GM18520 (cell line): ENCODE results near the gene TPP2.

ENCODE experiments used
- ATAC-seq: cut with Tn5 transposase; IDR thresholded peaks from one replicate; pipeline ENCODE4 v1.9.1; 2021; ENCODE audit not compliant: unreplicated experiment

Gene TPP2

DNA sequence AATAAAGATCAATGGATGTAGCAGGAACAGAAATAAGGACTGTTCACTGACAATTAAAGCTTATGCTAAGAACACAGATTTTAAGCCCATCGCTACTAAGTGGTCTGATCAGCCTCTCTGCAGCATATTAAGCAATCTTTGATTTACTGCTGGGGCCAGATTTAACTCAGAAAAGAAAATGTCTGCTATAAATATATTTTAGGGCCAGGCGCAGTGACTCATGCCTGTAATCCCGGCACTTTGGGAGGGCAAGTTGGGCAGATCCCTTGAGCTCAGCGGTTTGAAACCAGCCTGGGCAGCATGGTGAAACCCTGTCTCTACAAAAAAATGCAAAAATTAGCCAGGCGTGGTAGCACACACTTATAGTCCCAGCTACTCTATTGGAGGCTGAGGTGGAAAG lies 55.1 kb downstream of the TPP2 start:
- ATAC-seq, result no peak

DNA sequence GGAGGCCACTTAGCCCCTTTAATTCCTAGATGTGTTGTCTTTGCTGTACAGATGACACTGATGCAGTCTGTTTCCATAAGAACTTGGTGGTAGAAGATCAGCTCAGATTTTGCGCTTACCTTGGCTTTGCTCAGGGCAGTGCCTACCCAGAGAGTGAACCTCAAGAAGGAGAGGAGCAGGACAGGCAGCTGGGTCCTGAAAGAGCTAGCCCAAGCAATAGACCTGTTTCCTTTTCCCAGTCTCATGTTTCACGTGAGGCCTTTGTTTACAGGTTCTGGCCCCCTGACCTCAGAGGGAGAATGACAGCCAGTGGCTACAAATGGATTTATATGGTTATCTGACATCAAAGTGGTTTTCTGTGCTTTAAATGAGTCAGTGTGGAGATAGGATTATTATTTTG lies 58.0 kb downstream of the TPP2 start:
- ATAC-seq, result no peak

DNA sequence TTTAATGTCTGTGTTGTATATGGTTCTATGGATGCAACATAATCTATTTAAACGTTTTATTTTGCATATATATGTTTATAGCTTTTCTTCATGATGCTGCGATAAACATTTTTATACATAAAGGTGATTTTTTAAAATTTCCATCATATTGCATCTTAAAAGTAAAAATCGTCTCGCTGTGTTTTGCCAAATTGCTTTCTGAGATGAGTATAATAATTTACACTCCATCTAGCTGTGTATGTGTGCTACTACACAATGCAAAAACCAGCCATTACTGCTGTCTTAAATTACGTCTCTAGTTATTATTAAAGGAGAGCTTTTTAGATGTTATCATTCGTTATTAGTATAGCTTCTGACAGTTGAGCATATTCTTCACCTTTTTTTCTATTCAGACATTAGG lies 60.8 kb downstream of the TPP2 start:
- ATAC-seq, result no peak

DNA sequence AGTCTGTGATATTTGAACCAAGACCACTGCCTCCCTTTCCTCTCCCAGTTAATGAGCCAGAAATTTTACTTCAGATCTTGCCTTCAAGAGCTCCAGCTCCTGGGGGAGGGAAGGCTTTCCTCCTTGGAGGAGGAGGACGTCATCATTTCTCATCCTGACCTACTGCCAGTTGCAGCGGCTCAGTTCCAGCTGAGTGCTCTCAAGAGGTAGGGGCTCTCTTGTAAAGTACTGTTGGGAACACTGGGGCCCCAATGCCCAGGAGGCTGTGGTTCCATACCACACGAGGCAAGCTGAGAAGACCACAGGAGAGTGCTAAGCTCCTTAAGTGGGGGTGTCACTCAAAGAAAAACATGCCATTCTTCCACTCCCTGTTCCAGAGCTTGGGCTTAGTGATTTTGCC lies 61.9 kb downstream of the TPP2 start:
- no peak for ATAC-seq

DNA sequence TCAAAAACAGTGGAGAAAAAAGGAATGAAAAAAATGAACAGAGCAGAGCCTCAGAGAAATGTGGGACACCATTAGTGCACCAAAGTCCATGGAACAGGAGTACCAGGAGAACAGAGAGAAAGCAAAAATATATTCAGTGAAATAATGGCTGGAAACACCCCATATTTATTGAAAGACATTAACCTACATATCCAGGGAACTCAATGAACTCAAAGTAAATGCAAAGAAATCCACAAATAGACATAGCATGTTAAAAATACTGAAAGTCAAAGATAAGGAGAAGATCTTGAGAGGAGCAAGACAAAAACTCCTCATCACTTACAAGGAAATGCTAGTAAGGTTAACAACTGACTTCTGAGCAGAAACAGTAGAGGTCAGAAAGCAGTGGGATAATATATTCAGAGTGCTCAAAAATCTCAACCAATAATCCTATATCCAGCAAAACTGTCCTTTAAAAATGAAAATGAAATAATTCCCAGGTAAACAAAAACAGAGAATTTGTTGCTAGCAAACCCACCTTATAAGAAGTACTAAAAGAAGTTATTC lies 62.5 kb downstream of the TPP2 start:
- no peak for ATAC-seq

DNA sequence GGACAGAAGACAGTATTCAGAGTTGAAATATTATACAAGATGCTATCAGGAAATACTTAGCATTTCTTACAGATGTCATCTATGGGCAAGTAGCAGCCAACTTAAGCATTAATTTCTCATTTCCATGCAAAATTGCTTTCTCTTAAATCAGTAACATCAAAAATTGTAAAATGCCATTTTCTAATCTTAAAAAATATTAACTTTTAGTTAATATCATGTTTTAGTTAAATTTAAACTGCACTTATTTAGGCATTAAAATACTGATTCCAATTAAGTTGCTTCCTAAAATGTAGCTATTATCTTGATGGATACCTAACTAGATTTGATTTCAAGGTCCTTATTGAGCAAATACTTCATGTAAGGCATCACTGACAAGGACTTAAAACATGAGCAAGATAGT lies 70.2 kb downstream of the TPP2 start:
- no peak for ATAC-seq

DNA sequence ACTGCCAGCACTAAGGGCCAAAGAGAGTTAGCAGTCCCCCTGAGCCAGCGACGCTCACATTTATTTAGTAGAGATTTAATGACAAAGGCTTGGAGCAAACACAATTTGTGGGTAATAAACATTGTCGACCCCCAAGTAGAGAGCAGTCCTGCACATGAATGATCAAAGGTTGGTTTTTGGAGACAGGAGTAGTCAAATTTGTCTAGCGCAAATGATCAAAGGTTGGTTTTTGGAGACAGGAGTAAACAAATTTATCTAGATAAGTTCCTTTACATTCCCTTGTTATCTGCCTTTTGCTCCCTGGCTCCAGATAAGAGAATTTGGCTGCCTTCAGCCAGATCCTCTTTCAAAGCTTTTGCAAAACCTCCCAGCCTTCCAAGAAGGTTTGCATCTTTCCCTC lies 71.1 kb downstream of the TPP2 start:
- no peak for ATAC-seq

DNA sequence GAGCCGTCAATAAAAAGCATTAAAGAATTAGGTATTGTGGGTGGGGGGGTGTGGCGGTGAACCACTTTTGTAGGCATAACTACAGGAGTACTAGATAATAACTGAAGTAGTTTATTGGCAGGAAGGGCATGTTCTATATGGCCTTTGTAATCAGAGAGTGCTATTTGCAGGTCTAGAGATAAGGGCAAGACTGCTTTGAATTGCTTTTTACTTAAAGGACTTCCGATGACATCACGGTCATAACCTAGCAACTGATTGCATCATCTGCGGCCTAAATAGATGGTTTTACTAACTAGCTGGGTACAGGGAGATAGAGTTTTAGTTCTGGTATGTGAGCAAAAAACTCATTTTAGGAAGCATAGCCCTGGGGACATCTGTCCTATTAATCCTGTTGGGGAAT lies 73.3 kb downstream of the TPP2 start:
- ATAC-seq, result no peak

DNA sequence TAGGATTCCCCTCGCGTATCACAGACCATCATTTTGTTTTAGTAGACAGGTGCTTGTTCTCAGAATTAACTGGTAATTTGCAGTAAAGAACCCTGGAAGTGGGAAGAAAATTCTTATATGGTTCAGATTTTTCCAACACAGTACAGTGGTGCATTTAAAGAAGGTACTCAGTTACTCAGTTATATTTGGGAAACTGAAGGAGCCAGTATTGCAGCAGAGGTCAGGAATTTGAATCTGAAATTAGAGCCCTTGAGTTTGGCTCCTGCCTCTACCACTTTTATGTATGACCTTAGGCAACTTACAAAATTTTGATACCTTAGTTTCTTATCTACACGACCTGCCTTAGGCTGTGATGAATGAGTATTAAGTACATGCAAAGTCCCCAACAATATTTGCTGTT lies 78.3 kb downstream of the TPP2 start:
- no peak for ATAC-seq

DNA sequence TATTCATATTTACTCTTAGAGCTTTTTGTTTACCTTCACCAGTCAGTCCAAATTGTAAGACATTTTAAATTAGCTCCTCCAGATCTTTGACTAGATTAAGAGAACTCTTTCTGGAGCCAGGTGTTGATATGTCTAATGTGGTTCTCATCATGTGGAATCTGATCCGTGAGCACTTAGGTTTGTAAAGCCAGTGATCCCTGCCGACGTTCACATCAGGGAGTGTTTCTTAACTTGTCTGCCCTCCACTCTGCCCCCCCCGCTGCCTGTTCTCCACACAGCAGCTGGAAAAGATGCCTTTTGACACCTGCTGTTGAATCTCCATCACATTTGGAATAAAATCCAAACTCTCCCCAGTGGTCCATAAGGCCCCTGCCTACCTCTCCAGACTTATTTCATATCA lies 80.3 kb downstream of the TPP2 start:
- ATAC-seq, result no peak

DNA sequence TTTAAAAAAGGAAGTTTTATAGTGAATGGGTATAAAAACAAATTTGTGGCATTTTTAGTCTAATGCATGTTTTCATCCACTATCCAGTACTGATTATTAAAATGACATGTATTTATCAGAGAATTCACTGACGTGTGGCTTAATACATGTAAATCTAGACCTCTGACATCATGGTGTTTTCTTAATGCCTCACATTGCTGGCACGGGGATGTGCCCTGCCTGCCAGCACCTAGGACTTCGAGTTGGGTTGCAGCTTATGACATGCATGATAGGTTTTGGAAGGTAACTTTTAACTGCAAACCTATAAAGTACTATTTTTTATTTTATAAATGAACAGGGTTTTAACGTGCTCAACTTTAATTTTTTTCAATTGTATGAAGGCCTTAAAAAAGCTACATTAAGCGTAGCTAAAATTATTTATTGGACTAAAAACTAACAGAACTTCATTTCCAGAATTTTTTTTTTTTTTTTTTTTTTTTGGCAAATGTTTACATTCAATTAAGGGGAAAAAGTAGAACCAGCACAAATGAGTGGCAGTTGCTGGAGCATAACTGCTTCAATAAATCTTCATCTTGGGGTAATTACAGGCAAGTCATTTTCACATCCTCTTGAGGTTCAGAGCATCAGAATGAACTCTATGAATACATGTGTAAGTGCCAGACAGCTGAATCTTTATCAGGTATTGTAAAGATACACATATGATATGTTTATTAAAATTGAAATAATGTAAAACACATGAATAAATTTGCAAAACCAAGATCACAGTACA lies 81.7 kb downstream of the TPP2 start:
- ATAC-seq, result no peak

DNA sequence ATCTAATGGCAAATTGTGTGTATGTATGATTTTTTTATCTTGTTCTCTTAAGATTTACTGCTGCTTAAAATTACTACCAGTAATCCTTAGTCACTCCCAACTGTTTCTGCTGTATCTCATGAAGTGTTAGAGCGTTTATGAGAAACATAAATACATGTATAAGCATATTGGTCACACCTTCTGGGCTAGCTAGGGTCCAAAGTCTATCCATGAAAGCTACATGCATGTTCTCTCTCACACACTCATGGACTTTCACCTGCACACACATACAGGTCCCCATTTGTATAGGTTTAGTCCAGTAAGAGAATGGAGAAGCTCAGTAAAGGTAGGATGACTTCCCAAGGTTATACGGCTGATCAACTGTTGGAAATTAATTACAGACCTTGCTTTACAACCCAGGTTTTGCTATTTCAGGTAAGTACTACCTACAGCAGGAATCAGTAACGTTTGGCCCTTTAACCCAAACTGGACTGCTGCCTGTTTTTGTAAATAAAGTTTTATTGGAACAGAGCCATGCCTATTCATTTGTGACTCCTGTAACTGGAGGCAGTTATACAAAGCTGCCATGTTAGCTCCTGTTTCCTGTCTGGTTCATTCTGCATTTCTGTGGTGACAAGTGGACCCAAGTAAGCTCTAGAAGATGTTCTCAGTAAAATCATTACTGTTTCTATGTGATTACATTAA lies 82.8 kb downstream of the TPP2 start:
- no peak for ATAC-seq

DNA sequence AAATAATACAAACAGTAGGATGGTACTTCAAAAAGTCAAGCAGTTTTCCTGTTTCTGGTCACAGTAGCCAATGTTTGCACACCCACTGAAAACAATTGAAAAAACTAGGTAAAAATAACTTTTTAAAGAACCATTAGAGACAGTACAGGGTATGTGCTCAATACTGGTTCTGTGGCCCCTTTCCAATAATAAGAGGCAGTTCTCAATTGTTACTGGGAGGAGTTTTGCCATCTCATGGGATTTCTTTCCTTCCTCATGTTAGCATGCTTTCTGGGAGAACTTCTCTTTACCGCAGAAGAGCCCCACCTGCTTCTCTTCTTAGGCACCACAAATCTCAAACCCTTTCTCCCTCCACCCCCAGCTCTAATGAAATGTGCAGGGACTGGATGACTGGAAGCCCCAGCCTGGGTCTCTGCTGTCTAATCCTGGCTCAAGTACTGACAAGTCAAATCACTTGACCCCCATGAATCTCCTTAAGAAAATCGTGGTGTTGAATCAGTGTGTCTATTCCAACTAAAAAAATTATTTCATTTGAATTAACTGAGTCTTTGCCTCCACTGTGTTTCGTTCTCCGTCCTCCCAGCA lies 83.4 kb downstream of the TPP2 start:
- ATAC-seq, result no peak

DNA sequence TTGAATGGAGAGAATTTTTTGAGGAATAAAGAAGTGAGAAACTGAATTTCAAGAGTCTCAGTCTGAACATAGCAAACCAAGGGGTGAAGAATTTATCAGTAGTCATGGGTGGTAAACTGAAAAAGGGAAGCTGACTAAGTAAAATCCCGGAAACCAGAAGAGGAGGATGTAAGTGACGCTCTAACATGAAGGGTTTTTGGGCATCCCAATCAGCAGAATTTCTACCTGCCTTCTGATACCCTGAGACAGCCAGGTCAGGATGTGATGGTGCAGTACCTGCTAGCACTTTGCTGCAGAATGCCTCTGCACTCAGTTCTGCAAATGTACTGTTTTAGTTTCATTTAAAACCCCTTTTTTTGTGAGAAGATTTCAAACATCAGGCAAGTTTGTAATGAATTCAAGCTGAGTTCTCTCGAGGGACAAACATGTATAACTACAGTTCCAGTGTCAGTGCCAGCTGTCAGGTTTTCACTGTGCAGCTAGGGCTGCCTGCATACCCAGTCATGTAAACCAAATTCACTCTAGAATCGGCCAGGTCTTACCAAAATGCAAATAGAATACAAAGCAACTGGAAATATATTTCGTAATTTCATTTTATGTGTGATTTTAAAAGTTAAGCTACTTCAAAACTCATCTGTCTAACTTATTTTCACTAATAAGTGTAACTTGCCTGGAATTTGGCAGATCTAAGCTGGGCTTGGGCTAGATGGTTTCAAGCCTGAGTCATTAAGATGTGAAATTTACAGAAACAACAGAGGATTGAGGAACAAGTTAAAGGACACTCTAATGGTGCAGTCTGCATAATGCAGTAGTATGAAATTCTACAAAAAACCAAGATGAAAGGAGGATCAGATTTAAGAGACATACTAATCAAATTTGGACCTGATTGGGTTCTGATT lies 84.3 kb downstream of the TPP2 start:
- ATAC-seq, result no peak

DNA sequence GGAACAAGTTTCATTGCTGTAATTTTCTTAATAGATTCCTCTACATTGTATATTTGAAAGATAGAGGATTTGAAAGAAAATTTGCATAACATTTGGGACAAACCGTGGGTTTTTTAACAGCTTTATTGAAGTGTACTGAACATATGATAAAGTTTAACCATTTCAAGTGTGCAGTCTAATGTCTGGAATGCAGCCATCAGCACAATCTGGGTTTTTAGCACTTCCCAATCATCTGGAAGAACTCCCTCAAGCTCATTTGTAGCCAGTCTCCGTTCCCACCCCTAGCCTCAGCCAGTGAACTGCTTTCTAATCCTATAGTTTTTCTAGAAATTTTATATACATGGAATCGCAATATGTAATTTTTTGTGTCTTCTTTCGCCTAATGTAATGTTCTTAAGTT lies 85.4 kb downstream of the TPP2 start:
- no peak for ATAC-seq

DNA sequence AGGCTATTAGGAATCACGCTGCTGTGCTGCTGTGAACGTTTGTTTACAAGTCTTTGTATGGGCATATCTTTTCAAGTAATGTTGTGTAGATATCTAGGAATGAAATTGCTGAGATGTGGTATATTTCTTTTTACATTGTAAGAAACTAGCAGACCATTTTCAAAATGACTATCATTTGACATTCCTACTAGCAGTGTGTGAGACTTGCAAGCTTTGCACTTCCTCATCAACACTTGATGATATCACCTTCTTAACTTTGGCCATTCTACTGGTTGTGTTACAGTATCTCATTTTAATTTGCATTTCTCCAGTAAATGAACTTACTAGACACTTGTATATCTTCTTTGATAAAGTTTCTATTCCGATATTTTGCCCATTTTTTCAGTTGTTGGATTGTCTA lies 85.9 kb downstream of the TPP2 start:
- no peak for ATAC-seq

DNA sequence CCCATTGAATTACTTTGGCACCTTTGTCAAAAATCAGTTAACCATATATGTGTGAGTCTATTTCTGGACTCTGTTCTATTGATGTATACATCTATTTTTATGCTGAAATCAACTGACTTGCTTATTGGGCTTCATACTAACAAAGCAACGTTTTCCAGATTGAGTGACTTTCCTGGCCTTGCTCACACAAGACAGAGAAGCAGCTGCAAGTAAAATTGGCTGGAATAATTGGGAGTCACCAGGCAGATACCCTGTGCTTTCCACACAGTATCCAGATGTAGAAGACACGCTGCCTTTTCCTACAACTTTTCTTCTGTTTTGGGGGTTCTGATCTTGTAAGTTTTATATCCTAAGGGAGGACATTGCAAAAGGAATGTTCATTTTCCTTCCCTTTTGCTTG lies 86.9 kb downstream of the TPP2 start:
- no peak for ATAC-seq

DNA sequence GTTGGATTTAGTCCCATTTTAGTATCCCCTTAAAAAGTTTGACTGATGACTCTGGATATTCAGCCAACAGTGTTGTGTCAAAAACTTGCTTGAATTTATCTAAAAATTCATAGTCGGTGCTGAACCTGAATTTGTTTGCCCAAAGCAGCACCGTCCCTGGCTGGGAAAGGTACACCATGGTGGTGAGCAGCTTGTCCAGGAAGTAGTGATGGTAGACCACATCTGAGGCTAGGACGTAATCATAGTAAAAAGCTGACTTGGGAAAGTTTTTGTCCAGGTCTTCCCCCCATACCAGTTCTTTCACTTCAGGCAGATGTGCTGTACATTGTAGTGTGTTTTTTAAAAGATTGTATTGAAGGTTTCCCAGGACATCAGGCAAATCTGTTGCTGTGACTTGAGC lies 89.2 kb downstream of the TPP2 start:
- no peak for ATAC-seq

DNA sequence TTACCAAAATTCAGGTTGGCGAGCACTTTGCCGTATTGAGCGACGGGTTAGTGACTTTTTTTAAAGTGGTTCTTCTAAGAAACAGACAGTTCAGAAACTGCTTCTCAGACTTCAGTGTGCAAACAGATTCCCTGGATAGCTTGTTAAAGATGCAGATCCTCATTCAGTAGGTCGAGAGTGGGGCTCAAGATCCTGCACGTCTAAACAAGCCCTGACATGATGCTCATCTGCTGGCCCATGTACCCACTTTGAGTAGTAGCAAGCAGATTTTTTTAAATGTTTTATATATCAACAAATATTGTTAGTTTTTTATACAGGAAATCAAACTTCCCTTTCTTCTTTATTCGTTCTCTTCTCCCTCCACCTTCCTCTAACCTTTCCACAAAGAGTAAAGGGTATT lies 90.7 kb downstream of the TPP2 start:
- no peak for ATAC-seq

DNA sequence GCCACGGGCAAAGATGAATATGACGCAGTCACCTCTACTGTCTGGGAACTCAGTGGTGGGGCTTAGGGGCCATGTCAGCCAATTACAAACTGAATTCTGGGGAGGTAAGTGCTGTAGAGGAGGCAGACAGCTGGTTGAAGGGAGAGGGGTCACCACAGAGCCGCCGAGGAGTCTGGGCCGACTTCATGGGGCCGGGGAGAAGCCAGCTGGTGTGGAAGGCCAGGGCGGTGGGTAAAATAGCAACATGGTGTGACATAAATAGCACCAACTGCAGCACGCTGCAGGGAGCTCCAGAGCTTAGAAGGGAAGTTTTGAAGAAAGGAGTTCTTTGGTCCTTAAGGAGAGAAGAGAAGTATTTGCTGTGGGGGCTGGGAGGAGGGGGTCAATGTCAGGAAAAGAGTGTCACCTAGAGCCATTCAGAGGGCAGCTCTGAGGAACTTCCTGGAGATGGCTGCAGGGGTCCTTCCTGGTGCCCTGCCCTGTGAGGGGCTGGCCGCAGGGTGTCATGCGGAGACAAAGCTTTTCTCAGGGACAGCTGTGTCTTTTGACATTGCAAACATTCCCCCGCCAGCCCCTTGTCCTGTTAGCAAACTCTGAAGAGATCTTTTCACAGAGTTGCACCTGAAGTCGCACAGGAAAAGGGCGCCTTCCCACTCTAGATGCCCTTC lies 91.7 kb downstream of the TPP2 start:
- ATAC-seq, result no peak

DNA sequence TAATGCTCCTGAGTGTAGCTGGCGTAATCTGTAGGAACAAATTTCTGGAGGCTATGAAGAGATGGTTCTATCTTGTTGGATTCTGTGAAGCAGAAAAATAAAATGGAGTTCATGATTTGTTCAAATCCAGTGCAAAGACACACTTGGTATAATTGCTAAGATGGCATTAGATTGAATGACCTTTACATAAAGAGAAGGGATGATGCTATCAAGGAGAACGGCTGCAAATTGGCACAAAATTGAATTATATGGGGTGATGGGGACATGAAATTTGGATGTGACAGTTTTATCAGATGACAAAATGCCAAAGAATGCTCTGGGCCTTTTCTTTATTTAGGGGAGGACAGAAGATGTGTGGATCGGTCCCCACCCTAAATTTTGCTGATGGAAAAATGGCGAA lies 94.1 kb downstream of the TPP2 start:
- ATAC-seq, result no peak
